ENCODE measurements around the gene ZMAT3.
"Not testable (repeated sequence)": the region's sequence is repeated elsewhere in the genome, so short reads cannot be mapped to it uniquely, and the experiment has no call there.

ZMAT3 gene

GRCh38 chr3:179069762-179070390 lies 1.7 kb downstream of the ZMAT3 start:
- H3K4me3 ChIP-seq (replicated peaks in 1 of 2; ENCODE audit: low read depth in 2 of 2, low read length in 2 of 2), result peak overlapping the region; percentile 74 to 77

GRCh38 chr3:179068779-179069530 lies 2.7 kb downstream of the ZMAT3 start:
- TF ChIP-seq, protein P1, sequence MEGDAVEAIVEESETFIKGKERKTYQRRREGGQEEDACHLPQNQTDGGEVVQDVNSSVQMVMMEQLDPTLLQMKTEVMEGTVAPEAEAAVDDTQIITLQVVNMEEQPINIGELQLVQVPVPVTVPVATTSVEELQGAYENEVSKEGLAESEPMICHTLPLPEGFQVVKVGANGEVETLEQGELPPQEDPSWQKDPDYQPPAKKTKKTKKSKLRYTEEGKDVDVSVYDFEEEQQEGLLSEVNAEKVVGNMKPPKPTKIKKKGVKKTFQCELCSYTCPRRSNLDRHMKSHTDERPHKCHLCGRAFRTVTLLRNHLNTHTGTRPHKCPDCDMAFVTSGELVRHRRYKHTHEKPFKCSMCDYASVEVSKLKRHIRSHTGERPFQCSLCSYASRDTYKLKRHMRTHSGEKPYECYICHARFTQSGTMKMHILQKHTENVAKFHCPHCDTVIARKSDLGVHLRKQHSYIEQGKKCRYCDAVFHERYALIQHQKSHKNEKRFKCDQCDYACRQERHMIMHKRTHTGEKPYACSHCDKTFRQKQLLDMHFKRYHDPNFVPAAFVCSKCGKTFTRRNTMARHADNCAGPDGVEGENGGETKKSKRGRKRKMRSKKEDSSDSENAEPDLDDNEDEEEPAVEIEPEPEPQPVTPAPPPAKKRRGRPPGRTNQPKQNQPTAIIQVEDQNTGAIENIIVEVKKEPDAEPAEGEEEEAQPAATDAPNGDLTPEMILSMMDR (IDR thresholded peaks at IDR 0.05; ENCODE audit: low read depth, low read length), result peak; percentile 56
- peak; percentile 37 to 56 for DNase-seq (ENCODE audit: low read depth in 2 of 2)
- peak overlapping the region in 1 of 2 donors; percentile 74 for H3K4me3 ChIP-seq (replicated peaks in 1 of 2; ENCODE audit: low read depth in 2 of 2, low read length in 2 of 2)

More at GRCh38 chr3:179069762-179070390, 1.7 kb downstream of the ZMAT3 start:
- TF ChIP-seq, protein P1 (IDR thresholded peaks at IDR 0.05; ENCODE audit: low read depth, low read length), result no peak
- peak; percentile 45 to 62 for DNase-seq (ENCODE audit: low read depth in 2 of 2)

- TF ChIP-seq, protein P1 (IDR thresholded peaks at IDR 0.05; ENCODE audit: low read depth, low read length), result no peak
- DNase-seq (ENCODE audit: low read depth in 2 of 2), result peak; percentile 8 to 22
Measured at GRCh38 chr3:179067839-179068238, 3.8 kb downstream of the ZMAT3 start.

GRCh38 chr3:179067291-179067690 lies 4.3 kb downstream of the ZMAT3 start:
- no peak overlapping the region for H3K4me3 ChIP-seq (replicated peaks in 1 of 2; ENCODE audit: low read depth in 2 of 2, low read length in 2 of 2)
- TF ChIP-seq, protein P1 (IDR thresholded peaks at IDR 0.05; ENCODE audit: low read depth, low read length), result no peak
- no peak for DNase-seq (ENCODE audit: low read depth in 2 of 2)

More at GRCh38 chr3:179067839-179068238, 3.8 kb downstream of the ZMAT3 start:
- no peak overlapping the region for H3K4me3 ChIP-seq (replicated peaks in 1 of 2; ENCODE audit: low read depth in 2 of 2, low read length in 2 of 2)

- DNase-seq (ENCODE audit: low read depth in 2 of 2), result peak in 1 of 2 donors; percentile 12
- TF ChIP-seq, protein P1 (IDR thresholded peaks at IDR 0.05; ENCODE audit: low read depth, low read length), result no peak
- no peak overlapping the region for H3K4me3 ChIP-seq (replicated peaks in 1 of 2; ENCODE audit: low read depth in 2 of 2, low read length in 2 of 2)
Measured at GRCh38 chr3:179063945-179064560, 7.6 kb downstream of the ZMAT3 start.

DNA sequence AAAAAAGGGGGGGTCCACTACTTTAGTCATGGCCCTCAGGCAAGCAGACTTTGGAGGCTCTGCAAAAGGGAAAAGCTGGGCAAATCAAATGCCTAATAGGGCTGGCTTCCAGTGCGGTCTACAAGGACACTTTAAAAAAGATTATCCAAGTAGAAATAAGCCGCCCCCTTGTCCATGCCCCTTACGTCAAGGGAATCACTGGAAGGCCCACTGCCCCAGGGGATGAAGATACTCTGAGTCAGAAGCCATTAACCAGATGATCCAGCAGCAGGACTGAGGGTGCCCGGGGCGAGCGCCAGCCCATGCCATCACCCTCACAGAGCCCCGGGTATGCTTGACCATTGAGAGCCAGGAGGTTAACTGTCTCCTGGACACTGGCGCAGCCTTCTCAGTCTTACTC lies 15.3 kb downstream of the ZMAT3 start:
- TF ChIP-seq, protein P1 (IDR thresholded peaks at IDR 0.05; ENCODE audit: low read depth, low read length), result no peak
- no peak for DNase-seq (ENCODE audit: low read depth in 2 of 2)
- H3K4me3 ChIP-seq (replicated peaks in 1 of 2; ENCODE audit: low read depth in 2 of 2, low read length in 2 of 2), result no peak overlapping the region

DNA sequence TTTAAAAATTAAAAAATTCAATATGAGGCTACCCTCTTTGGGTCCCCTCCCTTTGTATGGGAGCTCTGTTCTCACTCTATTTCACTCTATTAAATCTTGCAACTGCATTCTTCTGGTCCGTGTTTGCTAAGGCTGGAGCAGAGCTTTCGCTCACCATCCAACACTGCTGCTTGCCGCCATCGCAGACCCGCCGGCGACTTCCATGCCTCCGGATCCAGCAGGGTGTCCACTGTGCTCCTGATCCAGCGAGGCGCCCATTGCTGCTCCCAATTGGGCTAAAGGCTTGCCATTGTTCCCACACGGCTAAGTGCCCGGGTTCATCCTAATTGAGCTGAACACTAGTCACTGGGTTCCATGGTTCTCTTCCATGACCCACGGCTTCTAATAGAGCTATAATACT lies 17.0 kb downstream of the ZMAT3 start:
- H3K4me3 ChIP-seq (replicated peaks in 1 of 2; ENCODE audit: low read depth in 2 of 2, low read length in 2 of 2); DNase-seq (ENCODE audit: low read depth in 2 of 2): not testable (repeated sequence)

All from cardiac fibroblast (primary cell).